Ovary (tissue), 3 donors: ENCODE measurements around the gene SHISA4.

ENCODE experiments used
- CTCF ChIP-seq, 3 donors: fragments of 450-650 bp in 2 of 3; fragments of 200-600 bp in 1 of 3; IDR thresholded peaks; one replicate each; pipeline versions ENCODE4 v1.5.1 to v1.8.0; 2016 to 2022; ENCODE audit warnings: antibody characterized with exemption in 3 of 3, mild to moderate bottlenecking in 1 of 3
- EP300 ChIP-seq: sonication (generic); formaldehyde crosslinking; IDR thresholded peaks from one replicate; pipeline ENCODE4 v1.6.1; 2017; ENCODE audit warnings: antibody characterized with exemption
- POLR2A ChIP-seq: fragments of 450-650 bp; IDR thresholded peaks from one replicate; pipeline ENCODE4 v1.6.1; 2017; ENCODE audit warnings: antibody characterized with exemption, mild to moderate bottlenecking, moderate library complexity
- donor health status: DM: no; HTN: no; CAD: no.

DNA sequence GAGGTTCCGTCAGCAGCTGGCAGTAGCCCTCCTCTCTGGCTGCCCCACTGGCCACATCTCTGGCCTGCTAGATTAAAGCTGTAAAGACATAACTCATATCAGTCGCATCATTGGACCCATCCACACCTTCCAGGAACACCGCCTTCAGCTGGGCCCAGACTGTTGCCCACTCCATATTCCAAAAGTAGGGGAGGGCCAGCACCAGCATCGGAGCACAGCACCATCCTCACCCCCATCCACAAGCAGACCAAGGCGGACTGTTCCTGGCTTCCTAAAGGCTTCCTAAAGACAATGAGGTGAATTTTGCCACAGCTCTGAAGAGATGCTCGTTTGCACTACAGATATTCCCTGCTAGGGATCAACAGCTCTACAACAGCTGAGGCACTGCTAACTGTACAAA is 3.5 kb downstream of the SHISA4 start:
- TF ChIP-seq CTCF (IDR thresholded peaks at IDR 0.05) (no peak), POLR2A (no peak), EP300 (no peak)
